ENCODE measurements around the gene NAALADL2.

GRCh38 chr3:175001091-175001490 lies 142.0 kb downstream of the NAALADL2 start:
- TF ChIP-seq EZH2 (IDR thresholded peaks at IDR 0.05) (no peak), POLR2AphosphoS5 (IDR thresholded peaks at IDR 0.05; ENCODE audit: borderline replicate concordance, low read depth, low read length) (no peak)
